GM12872 (cell line): Measurements from ENCODE around the gene GPR176.
A peak's percentile ranks its signal among the peaks of the same experiment; 100 is the strongest.

Experiments
- TF ChIP-seq, protein P1 (sequence below): IDR thresholded peaks from 3 replicates; pipeline ENCODE4 v1.5.1; 2011; ENCODE audit warnings: low read depth, mild to moderate bottlenecking, low read length, moderate library complexity; ENCODE audit not compliant: insufficient read depth

Gene GPR176

DNA sequence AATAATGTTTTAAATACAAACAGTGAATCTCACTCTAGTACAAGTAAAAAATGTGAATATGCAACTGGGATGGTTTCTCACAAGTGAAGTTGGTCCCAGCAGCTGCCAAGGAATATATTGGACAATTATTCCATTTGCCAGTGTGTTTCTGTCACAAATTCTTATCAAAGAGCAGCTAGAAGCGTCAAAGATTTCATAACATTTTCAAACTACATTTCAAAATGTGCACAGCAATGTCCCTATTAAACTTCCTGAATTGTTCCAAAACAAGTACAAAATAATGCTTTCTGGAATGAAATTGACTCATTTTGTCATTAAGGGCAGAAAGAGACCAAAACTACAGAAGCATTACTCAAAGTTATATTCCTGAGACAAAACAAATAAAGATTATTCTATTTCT is 38.3 kb downstream of the GPR176 start:
- TF ChIP-seq, protein P1, sequence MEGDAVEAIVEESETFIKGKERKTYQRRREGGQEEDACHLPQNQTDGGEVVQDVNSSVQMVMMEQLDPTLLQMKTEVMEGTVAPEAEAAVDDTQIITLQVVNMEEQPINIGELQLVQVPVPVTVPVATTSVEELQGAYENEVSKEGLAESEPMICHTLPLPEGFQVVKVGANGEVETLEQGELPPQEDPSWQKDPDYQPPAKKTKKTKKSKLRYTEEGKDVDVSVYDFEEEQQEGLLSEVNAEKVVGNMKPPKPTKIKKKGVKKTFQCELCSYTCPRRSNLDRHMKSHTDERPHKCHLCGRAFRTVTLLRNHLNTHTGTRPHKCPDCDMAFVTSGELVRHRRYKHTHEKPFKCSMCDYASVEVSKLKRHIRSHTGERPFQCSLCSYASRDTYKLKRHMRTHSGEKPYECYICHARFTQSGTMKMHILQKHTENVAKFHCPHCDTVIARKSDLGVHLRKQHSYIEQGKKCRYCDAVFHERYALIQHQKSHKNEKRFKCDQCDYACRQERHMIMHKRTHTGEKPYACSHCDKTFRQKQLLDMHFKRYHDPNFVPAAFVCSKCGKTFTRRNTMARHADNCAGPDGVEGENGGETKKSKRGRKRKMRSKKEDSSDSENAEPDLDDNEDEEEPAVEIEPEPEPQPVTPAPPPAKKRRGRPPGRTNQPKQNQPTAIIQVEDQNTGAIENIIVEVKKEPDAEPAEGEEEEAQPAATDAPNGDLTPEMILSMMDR = no peak

DNA sequence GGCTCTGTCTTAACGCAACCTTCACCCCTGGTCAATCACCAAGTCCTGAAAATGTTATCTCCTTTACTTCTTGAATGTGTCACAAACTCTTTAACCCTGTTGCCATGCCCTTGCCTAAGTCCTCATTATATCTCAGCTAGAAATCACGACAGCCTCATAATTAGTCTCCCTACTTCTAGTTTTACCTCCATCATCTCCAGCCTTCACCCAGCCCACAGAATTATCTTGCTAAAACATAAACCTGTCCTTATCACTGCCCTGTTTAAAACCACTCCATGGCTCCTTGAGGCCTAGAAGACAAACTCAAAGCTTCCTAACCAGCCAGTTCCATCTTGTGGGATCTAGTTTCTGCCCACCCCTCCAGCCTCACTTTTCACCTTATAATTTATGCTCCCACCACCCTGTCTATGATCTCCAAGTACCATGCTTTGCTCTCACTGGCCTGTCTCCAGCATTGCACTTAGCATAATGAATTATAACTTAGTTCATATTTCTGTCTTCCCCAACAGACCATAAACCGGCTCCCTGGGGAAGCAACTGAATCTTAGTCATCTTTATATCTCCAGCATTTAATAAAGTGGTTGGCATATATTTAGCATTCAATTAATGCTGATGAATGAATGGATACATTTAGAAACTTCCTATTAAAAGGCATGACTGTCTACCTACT is 39.2 kb downstream of the GPR176 start:
- TF ChIP-seq, protein P1 = no peak

DNA sequence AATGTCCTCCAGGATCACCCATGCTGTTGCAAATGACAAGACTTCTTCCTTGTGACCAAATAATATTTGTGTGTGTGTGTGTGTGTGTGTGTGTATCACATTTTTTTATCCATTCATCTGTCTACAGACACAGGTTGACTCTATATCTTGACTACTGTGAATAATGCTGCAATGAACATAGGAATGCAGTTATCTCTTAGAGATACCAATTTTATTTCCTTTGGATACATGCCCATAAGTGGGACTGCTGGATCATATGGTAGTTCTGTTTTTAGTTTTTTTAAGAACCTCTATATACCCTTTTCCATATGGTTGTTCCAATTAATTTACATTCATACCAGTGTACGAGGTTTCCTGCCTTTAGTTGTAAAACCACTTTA is 41.7 kb downstream of the GPR176 start:
- TF ChIP-seq, protein P1 = no peak

DNA sequence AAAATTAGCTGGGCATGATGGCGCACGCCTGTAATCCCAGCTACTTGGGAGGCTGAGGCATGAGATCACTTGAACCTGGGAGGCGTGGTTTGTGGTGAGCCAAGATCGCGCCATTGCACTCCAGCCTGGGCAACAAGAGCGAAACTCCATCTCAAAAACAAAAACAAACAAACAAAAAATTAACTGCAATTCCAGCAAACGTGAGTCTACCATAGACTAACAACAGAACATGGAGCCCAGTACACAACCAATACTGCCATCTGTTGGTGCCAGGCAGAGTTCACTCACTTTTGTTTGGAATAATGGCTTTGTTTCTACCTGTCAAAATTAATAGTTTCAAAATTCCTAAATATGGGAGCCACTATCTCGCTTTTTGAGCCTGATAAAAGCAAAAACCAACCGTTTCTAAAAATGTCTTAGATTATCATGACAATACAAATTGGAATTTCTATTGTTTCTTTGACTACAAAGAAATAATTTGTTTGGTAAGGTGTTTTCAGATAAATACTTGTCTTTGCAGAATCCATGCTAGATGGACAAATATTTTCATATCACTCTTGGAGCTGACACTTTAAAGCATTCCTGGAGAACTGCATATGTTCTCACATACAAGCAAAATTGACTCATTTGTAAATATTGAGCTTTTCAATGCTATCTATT is 45.0 kb downstream of the GPR176 start:
- TF ChIP-seq, protein P1 = peak; percentile 71

DNA sequence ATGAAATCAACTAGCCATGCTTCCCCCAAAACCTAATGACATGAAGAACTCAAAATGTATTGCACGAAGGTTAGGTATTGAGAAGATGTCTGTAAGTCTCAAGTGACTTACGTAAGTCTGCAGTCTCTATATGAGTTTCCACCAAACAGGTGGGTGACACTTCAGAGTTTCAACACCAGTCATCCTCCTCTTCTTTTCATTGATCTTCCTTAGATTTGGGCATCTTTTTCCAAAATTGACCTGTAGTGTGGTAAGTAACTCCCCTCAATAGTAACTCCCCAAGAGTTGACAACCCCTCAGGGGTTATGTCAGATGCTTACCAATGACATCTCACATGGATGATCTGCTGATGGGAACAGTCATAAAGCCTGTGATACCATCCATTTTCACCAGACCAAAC is 46.1 kb downstream of the GPR176 start:
- TF ChIP-seq, protein P1 = no peak

DNA sequence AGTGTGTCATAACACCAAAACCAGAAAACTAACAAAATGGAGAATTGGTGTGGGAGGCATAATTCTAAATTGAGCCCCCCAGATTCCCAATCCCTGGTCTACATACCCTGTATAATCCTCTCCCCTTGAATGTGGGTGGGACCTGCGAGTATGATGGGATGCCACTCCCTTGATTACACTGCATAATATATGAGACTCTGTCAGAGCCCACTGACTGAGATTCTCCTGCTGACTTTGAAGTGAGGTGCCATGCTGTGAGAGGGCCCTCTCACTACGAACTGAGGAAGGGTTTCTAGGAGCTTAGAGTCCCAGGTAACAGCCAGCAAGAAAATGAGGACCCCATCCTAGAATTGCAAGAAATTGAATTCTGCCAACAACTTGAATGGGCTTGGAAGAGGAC is 49.5 kb downstream of the GPR176 start:
- TF ChIP-seq, protein P1 = no peak

DNA sequence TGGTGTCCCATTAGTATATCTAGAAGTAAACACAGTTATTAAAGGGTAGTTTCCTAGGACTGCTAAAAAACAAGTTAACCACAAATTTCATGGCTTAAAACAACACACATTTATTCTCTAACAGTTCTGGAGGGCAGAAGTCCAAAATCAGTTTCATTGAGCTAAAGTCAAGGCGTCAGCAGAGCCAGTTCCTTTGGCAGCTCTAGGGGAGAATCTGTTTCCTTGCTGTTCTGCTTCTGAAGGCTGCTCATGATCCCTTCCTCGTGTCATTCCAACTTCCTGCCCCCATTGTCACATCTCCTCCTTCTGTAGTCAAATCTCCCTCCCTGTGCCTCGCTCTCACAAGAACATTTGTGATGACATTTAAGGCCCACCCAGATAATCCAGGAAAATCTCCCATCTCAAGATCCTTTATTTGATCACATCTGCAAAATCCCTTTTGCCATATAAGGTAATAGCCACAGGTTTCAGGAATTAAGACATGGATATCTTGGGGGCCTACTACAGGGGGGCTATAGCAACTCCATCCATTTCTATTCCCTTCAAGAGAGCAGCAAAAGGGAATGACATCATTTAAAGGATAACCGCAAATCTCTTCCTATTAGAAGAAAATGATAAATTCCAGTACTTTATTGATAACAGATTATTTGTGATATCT is 50.1 kb downstream of the GPR176 start:
- TF ChIP-seq, protein P1 = no peak
